ENCODE data around the gene MSRB1.
"Not testable (repeated sequence)": the region's sequence is repeated elsewhere in the genome, so short reads cannot be mapped to it uniquely, and the experiment has no call there.

MSRB1 gene

GRCh38 chr16:1938910-1939309 lies 4.1 kb downstream of the MSRB1 start:
- DNase-seq (ENCODE audit: low spot score), result no peak

- no peak for DNase-seq (ENCODE audit: low spot score)
Observed at GRCh38 chr16:1938316-1938715, 4.7 kb downstream of the MSRB1 start.

- DNase-seq (ENCODE audit: low spot score), result no peak
Observed at GRCh38 chr16:1936945-1937479, 6.0 kb downstream of the MSRB1 start.

- no peak for DNase-seq (ENCODE audit: low spot score)
Observed at GRCh38 chr16:1933097-1933661, 9.8 kb downstream of the MSRB1 start.

- no peak for DNase-seq (ENCODE audit: low spot score)
Observed at GRCh38 chr16:1932050-1933028, 10.7 kb downstream of the MSRB1 start.

GRCh38 chr16:1930338-1930720 lies 12.7 kb downstream of the MSRB1 start:
- no peak for DNase-seq (ENCODE audit: low spot score)

- peak; percentile 96 for DNase-seq (ENCODE audit: low spot score)
Observed at GRCh38 chr16:1929578-1930337, 13.2 kb downstream of the MSRB1 start.

- DNase-seq (ENCODE audit: low spot score), result peak; percentile 28
Observed at GRCh38 chr16:1929105-1929504, 13.9 kb downstream of the MSRB1 start.

GRCh38 chr16:1926271-1926670 lies 16.7 kb downstream of the MSRB1 start:
- DNase-seq (ENCODE audit: low spot score), result no peak

- no peak for DNase-seq (ENCODE audit: low spot score)
Observed at GRCh38 chr16:1924095-1924494, 18.9 kb downstream of the MSRB1 start.

- DNase-seq (ENCODE audit: low spot score), result no peak
Observed at GRCh38 chr16:1923299-1924034, 19.5 kb downstream of the MSRB1 start.

GRCh38 chr16:1922357-1922756 lies 20.6 kb downstream of the MSRB1 start:
- no peak for DNase-seq (ENCODE audit: low spot score)

- no peak for DNase-seq (ENCODE audit: low spot score)
Observed at GRCh38 chr16:1920727-1921171, 22.2 kb downstream of the MSRB1 start.

GRCh38 chr16:1920122-1920521 lies 22.9 kb downstream of the MSRB1 start:
- DNase-seq (ENCODE audit: low spot score), result not testable (repeated sequence)

- no peak for DNase-seq (ENCODE audit: low spot score)
Observed at GRCh38 chr16:1919327-1919998, 23.5 kb downstream of the MSRB1 start.

- DNase-seq (ENCODE audit: low spot score), result no peak
Observed at GRCh38 chr16:1918351-1919326, 24.4 kb downstream of the MSRB1 start, which contains the start of gene HS3ST6. Gene HS3ST6, minus strand, starts transcription at chr16:1918415. Its CDS starts 92 bp downstream, at chr16:1918323.

GRCh38 chr16:1917665-1918350 lies 25.2 kb downstream of the MSRB1 start:
- no peak for DNase-seq (ENCODE audit: low spot score)

GRCh38 chr16:1917056-1917664 lies 25.8 kb downstream of the MSRB1 start:
- DNase-seq (ENCODE audit: low spot score), result no peak

GRCh38 chr16:1916640-1916990 lies 26.4 kb downstream of the MSRB1 start:
- no peak for DNase-seq (ENCODE audit: low spot score)

Data from germinal center (tissue), 1 donor.